SK-N-MC (cell line): ENCODE data around the gene TDRKH.

ENCODE experiments used
- EZH2 ChIP-seq: fragments of 200-600 bp; sonication (generic); IDR thresholded peaks from one replicate; pipeline ENCODE4 v1.6.1; 2017; ENCODE audit warnings: antibody characterized with exemption
- FOXP2 ChIP-seq: optimal IDR thresholded peaks from 2 replicates; pipeline ENCODE3; 2011; ENCODE audit warnings: mild to moderate bottlenecking, moderate library complexity; ENCODE audit not compliant: insufficient read depth; ENCODE audit errors: extremely low read length, control extremely low read depth
- POLR2AphosphoS5 ChIP-seq: IDR thresholded peaks from 2 replicates; pipeline ENCODE4 v1.6.1; 2012; ENCODE audit warnings: mild to moderate bottlenecking, low read depth, low read length, borderline replicate concordance

GRCh38 chr1:151819976-151820623, 29.8 kb upstream of the TDRKH start:
- TF ChIP-seq EZH2 (no peak), POLR2AphosphoS5 (no peak), FOXP2 (no peak)
